Measurements from ENCODE around the gene PPP1R9A. TPM values are rescaled to one million over a fixed set of nuclear protein-coding genes. Genes with fewer than 3 reads are reported as not detected.

The PPP1R9A gene
- polyA plus RNA-seq, 1 donor from 2014 or later: 52.8 TPM

- Histone ChIP-seq H3K79me2 (replicated peaks; ENCODE audit: insufficient read depth, low read length) (no peaks in the 10 kb centered on the region), H3K9me2 (ENCODE audit: insufficient read depth, low read length) (no peaks in the 10 kb centered on the region), H3K9ac (ENCODE audit: low read length) (no peak overlapping the region), H3K36me3 (ENCODE audit: insufficient read depth, low read length) (no peaks in the 10 kb centered on the region), H4K20me1 (ENCODE audit: insufficient read depth) (no peaks in the 10 kb centered on the region), H3K4me2 (ENCODE audit: low read length) (no peak overlapping the region), H3K27ac (ENCODE audit: low read length) (no peak overlapping the region), H3K9me3 (ENCODE audit: low read length) (no peaks in the 10 kb centered on the region), H3K4me3 (ENCODE audit: low read length) (no peak overlapping the region), H3K27me3 (ENCODE audit: insufficient read depth, low read depth, low read length) (no peaks in the 10 kb centered on the region), H3F3A (ENCODE audit: insufficient read depth, low read length, poor library complexity, severe bottlenecking) (no peaks in the 10 kb centered on the region), H2AFZ (ENCODE audit: low read depth, low read length) (no peak overlapping the region)
- TF ChIP-seq REST (IDR thresholded peaks at IDR 0.05; ENCODE audit: borderline replicate concordance): no peak
- TF ChIP-seq POLR2AphosphoS5 (IDR thresholded peaks at IDR 0.05): no peak
- TF ChIP-seq EP300 (conservative IDR thresholded peaks at IDR 0.05; ENCODE audit: poor library complexity, severe bottlenecking): no peak
- no peak for TF ChIP-seq CTCF (IDR thresholded peaks at IDR 0.05; ENCODE audit: poor library complexity, severe bottlenecking)
- no peak for TF ChIP-seq MXI1 (conservative IDR thresholded peaks at IDR 0.05; ENCODE audit: poor library complexity, severe bottlenecking)
- TF ChIP-seq SMC3 (conservative IDR thresholded peaks at IDR 0.05; ENCODE audit: poor library complexity): no peak
- no peak for TF ChIP-seq RAD21 (conservative IDR thresholded peaks at IDR 0.05)
- no peak for TF ChIP-seq EZH2 (IDR thresholded peaks at IDR 0.05; ENCODE audit: borderline replicate concordance, insufficient read depth, low read length, poor library complexity, severe bottlenecking)
- no peak for TF ChIP-seq TAF1 (IDR thresholded peaks at IDR 0.05; ENCODE audit: low read depth)
Measured at GRCh38 chr7:95201727-95202126, 294.3 kb downstream of the PPP1R9A start.

- no peaks in the 10 kb centered on the region for H3K9me3 ChIP-seq (ENCODE audit: low read length)
- no peaks in the 10 kb centered on the region for H4K20me1 ChIP-seq (ENCODE audit: insufficient read depth)
- H3K79me2 ChIP-seq (replicated peaks; ENCODE audit: insufficient read depth, low read length): no peaks in the 10 kb centered on the region
- no peak overlapping the region for H3K9ac ChIP-seq (ENCODE audit: low read length)
- H3K4me2 ChIP-seq (ENCODE audit: low read length): no peak overlapping the region
- H3K27me3 ChIP-seq (ENCODE audit: insufficient read depth, low read depth, low read length): no peaks in the 10 kb centered on the region
- no peak overlapping the region for H3K4me3 ChIP-seq (ENCODE audit: low read length)
- no peak for TF ChIP-seq REST (IDR thresholded peaks at IDR 0.05; ENCODE audit: borderline replicate concordance)
- TF ChIP-seq SMC3 (conservative IDR thresholded peaks at IDR 0.05; ENCODE audit: poor library complexity): no peak
- TF ChIP-seq MXI1 (conservative IDR thresholded peaks at IDR 0.05; ENCODE audit: poor library complexity, severe bottlenecking): no peak
- TF ChIP-seq CTCF (IDR thresholded peaks at IDR 0.05; ENCODE audit: poor library complexity, severe bottlenecking): no peak
- TF ChIP-seq TAF1 (IDR thresholded peaks at IDR 0.05; ENCODE audit: low read depth): no peak
- no peak for TF ChIP-seq RAD21 (conservative IDR thresholded peaks at IDR 0.05)
- no peak for TF ChIP-seq EZH2 (IDR thresholded peaks at IDR 0.05; ENCODE audit: borderline replicate concordance, insufficient read depth, low read length, poor library complexity, severe bottlenecking)
- no peak for TF ChIP-seq EP300 (conservative IDR thresholded peaks at IDR 0.05; ENCODE audit: poor library complexity, severe bottlenecking)
- TF ChIP-seq POLR2AphosphoS5 (IDR thresholded peaks at IDR 0.05): no peak
- H3K36me3 ChIP-seq (ENCODE audit: insufficient read depth, low read length): no peaks in the 10 kb centered on the region
- H3K27ac ChIP-seq (ENCODE audit: low read length): no peak overlapping the region
- no peaks in the 10 kb centered on the region for H3F3A ChIP-seq (ENCODE audit: insufficient read depth, low read length, poor library complexity, severe bottlenecking)
- no peak overlapping the region for H2AFZ ChIP-seq (ENCODE audit: low read depth, low read length)
- no peaks in the 10 kb centered on the region for H3K9me2 ChIP-seq (ENCODE audit: insufficient read depth, low read length)
Measured at GRCh38 chr7:95204618-95205017, 297.2 kb downstream of the PPP1R9A start.

Data from neural cell (in vitro differentiated cells).